Tibial artery (tissue), 4 donors: ENCODE results near the gene ISCA2.
"Not testable (repeated sequence)": the region's sequence is repeated elsewhere in the genome, so short reads cannot be mapped to it uniquely, and the experiment has no call there.

Experiments used
- DNase-seq, 2 donors: peaks; one replicate each; pipeline ENCODE4 v3.0.0-alpha.2; 2019
- H3K27ac ChIP-seq, 2 donors: fragments of 200-600 bp; sonication (generic) in 1 of 2; 1 replicate in 1 of 2; 2 replicates in 1 of 2; pipeline ENCODE4 v1.5.1; 2018 to 2019; ENCODE audit warnings: mild to moderate bottlenecking in 1 of 2
- H3K27me3 ChIP-seq, 2 donors: fragments of 200-600 bp; sonication (generic) in 1 of 2; one replicate each; pipeline versions ENCODE4 v1.5.1 to v1.6.0; 2016 to 2019
- H3K36me3 ChIP-seq, 3 donors: fragments of 200-600 bp; sonication (generic) in 2 of 3; one replicate each; pipeline ENCODE4 v1.5.1; 2016 to 2019; ENCODE audit warnings: mild to moderate bottlenecking in 2 of 3
- H3K4me1 ChIP-seq, 4 donors: fragments of 200-600 bp; sonication (generic) in 2 of 4; 1 replicate in 3 of 4; 2 replicates in 1 of 4; pipeline ENCODE4 v1.5.1; 2016 to 2019
- H3K4me3 ChIP-seq, 2 donors: fragments of 200-600 bp; sonication (generic) in 1 of 2; 1 replicate in 1 of 2; 2 replicates in 1 of 2; pipeline ENCODE4 v1.5.1; 2018 to 2019; ENCODE audit warnings: mild to moderate bottlenecking in 2 of 2
- H3K9me3 ChIP-seq, 3 donors: fragments of 200-600 bp; sonication (generic) in 1 of 3; one replicate each; pipeline ENCODE4 v1.5.1; 2016 to 2019
- CTCF ChIP-seq, 2 experiments: fragments of 200-600 bp in 1 of 2; fragments of 450-650 bp in 1 of 2; IDR thresholded peaks; one replicate each; pipeline ENCODE4 v1.5.1; 2017 to 2019; ENCODE audit warnings: antibody characterized with exemption in 2 of 2, mild to moderate bottlenecking in 1 of 2, moderate library complexity in 1 of 2
- intact Hi-C: fragments of 100-400 bp; cut with DNase I; formaldehyde crosslinking; loops from one replicate; pipeline ENCODE4 v1.15.0; 2023; ENCODE audit warnings: low total_unique reads

ISCA2 gene

GRCh38 chr14:74535756-74536325 lies 42.3 kb downstream of the ISCA2 start:
- Histone ChIP-seq H3K4me3 (no peak overlapping the region), H3K9me3 (no peaks in the 10 kb centered on the region), H3K27me3 (no peaks in the 10 kb centered on the region), H3K4me1 (peaks cover 0 to 6% (median 0%) of the 10 kb centered on the region in 4 donors), H3K27ac (peak overlapping the region in 1 of 2 donors; percentile 20), H3K36me3 (peaks cover 3 to 66% (median 5%) of the 10 kb centered on the region in 3 donors)
- no peak for DNase-seq
- no peak for TF ChIP-seq CTCF (IDR thresholded peaks at IDR 0.05)
- intact Hi-C loops: no loop called here

- H3K27ac ChIP-seq: peak overlapping the region in 1 of 2 donors; percentile 20
- H3K9me3 ChIP-seq, H3K27me3 ChIP-seq, H3K4me3 ChIP-seq, DNase-seq, H3K4me1 ChIP-seq, intact Hi-C loops: not testable (repeated sequence)
- H3K36me3 ChIP-seq: peaks cover 3 to 68% (median 5%) of the 10 kb centered on the region in 3 donors
These were observed 42.8 kb downstream of the ISCA2 start for GRCh38 chr14:74536336-74536735.

GRCh38 chr14:74538411-74539391 lies 45.1 kb downstream of the ISCA2 start:
- Histone ChIP-seq H3K9me3 (no peaks in the 10 kb centered on the region), H3K4me3 (no peak overlapping the region), H3K27me3 (no peaks in the 10 kb centered on the region), H3K27ac (peak overlapping the region; percentile 33 to 56), H3K36me3 (peaks cover 3 to 57% (median 11%) of the 10 kb centered on the region in 3 donors), H3K4me1 (peaks cover 0 to 6% (median 0%) of the 10 kb centered on the region in 4 donors)
- intact Hi-C loops: no loop called here
- TF ChIP-seq CTCF (IDR thresholded peaks at IDR 0.05): no peak
- no peak for DNase-seq

GRCh38 chr14:74539503-74539902 lies 45.9 kb downstream of the ISCA2 start:
- H3K9me3 ChIP-seq: no peaks in the 10 kb centered on the region
- H3K4me3 ChIP-seq: no peak overlapping the region
- no peaks in the 10 kb centered on the region for H3K27me3 ChIP-seq
- TF ChIP-seq CTCF (IDR thresholded peaks at IDR 0.05): no peak
- H3K27ac ChIP-seq: peak overlapping the region; percentile 33 to 56
- intact Hi-C loops: no loop called here
- no peak for DNase-seq
- peaks cover 0 to 6% (median 0%) of the 10 kb centered on the region in 4 donors for H3K4me1 ChIP-seq
- peaks cover 3 to 59% (median 11%) of the 10 kb centered on the region in 3 donors for H3K36me3 ChIP-seq

- H3K27ac ChIP-seq: no peak overlapping the region
- intact Hi-C loops: no loop called here
- peaks cover 0 to 60% (median 21%) of the 10 kb centered on the region in 3 donors for H3K36me3 ChIP-seq
These were observed 47.7 kb downstream of the ISCA2 start for GRCh38 chr14:74541225-74541624.

More at GRCh38 chr14:74541225-74541624, 47.7 kb downstream of the ISCA2 start:
- H3K4me3 ChIP-seq: no peak overlapping the region
- no peak for DNase-seq
- no peaks in the 10 kb centered on the region for H3K9me3 ChIP-seq
- peaks cover 0 to 7% (median 0%) of the 10 kb centered on the region in 4 donors for H3K4me1 ChIP-seq
- TF ChIP-seq CTCF (IDR thresholded peaks at IDR 0.05): no peak
- no peaks in the 10 kb centered on the region for H3K27me3 ChIP-seq
